Hepatocyte (in vitro differentiated cells): ENCODE results near the gene ADRM1. TPM values are rescaled to one million over a fixed set of nuclear protein-coding genes. Genes with fewer than 3 reads are reported as not detected.

Experiments used
- DNase-seq: peaks from one replicate; pipeline ENCODE4 v3.0.0-alpha.2; 2016; ENCODE audit warnings: low spot score
- H2AFZ ChIP-seq: fragments of 200-600 bp; sonication (generic); 2 replicates; pipeline ENCODE4 v1.6.0; 2016; ENCODE audit warnings: antibody characterized with exemption, mild to moderate bottlenecking
- H3K27ac ChIP-seq: fragments of 200-600 bp; sonication (generic); 2 replicates; pipeline ENCODE4 v1.5.1; 2016; ENCODE audit warnings: mild to moderate bottlenecking
- H3K27me3 ChIP-seq: fragments of 200-600 bp; sonication (generic); 2 replicates; pipeline ENCODE4 v1.6.1; 2016
- H3K36me3 ChIP-seq: fragments of 200-600 bp; sonication (generic); replicated peaks from 2 replicates; pipeline ENCODE4 v1.5.1; 2016; ENCODE audit warnings: low read depth; ENCODE audit not compliant: insufficient read depth
- H3K4me1 ChIP-seq: fragments of 200-600 bp; sonication (generic); 2 replicates; pipeline ENCODE4 v1.5.1; 2016; ENCODE audit warnings: mild to moderate bottlenecking, moderate library complexity; ENCODE audit not compliant: insufficient read depth
- H3K4me2 ChIP-seq: fragments of 200-600 bp; sonication (generic); 2 replicates; pipeline ENCODE4 v1.6.0; 2016
- H3K4me3 ChIP-seq: fragments of 200-600 bp; sonication (generic); 2 replicates; pipeline ENCODE4 v1.5.1; 2016; ENCODE audit warnings: mild to moderate bottlenecking
- H3K79me2 ChIP-seq: fragments of 200-600 bp; sonication (generic); 2 replicates; pipeline ENCODE4 v1.6.0; 2017; ENCODE audit warnings: mild to moderate bottlenecking
- H3K9me2 ChIP-seq: fragments of 200-600 bp; sonication (generic); replicated peaks from 2 replicates; pipeline ENCODE4 v1.6.0; 2017; ENCODE audit warnings: mild to moderate bottlenecking; ENCODE audit not compliant: insufficient read depth
- H3K9me3 ChIP-seq: fragments of 200-600 bp; sonication (generic); 2 replicates; pipeline ENCODE4 v1.5.1; 2016; ENCODE audit warnings: low read depth, mild to moderate bottlenecking
- H4K20me1 ChIP-seq: fragments of 200-600 bp; sonication (generic); 2 replicates; pipeline ENCODE4 v1.6.0; 2016; ENCODE audit warnings: mild to moderate bottlenecking; ENCODE audit not compliant: insufficient read depth, poor library complexity, severe bottlenecking
- EZH2 ChIP-seq: fragments of 200-600 bp; sonication (generic); IDR thresholded peaks from 2 replicates; pipeline ENCODE4 v1.6.1; 2016; ENCODE audit warnings: antibody characterized with exemption, mild to moderate bottlenecking, borderline replicate concordance
- EZH2phosphoT487 ChIP-seq: fragments of 200-600 bp; sonication (generic); IDR thresholded peaks from one replicate; pipeline ENCODE4 v1.6.1; 2018; ENCODE audit warnings: antibody characterized with exemption, mild to moderate bottlenecking, low read depth, moderate library complexity; ENCODE audit not compliant: unreplicated experiment, severe bottlenecking
- WGBS: methylation state at CpG from one replicate; pipeline ENCODE4 v1.1.6; 2016; ENCODE audit warnings: low lambda C conversion rate; ENCODE audit errors: missing lambda C conversion rate; 5-methylcytosine and 5-hydroxymethylcytosine counted together
- polyA plus RNA-seq: library from polyadenylated mRNA; unstranded; fragments of >200 nt; fragmentation: Nextera tagmentation; extraction: Ambion mirVana; gene quantifications from 2 replicates; pipeline ENCODE4 v1.2.1, GENCODE V29; 2016
- total RNA-seq: library from RNA; depleted of rRNA; stranded (reverse); fragments of >200 nt; gene quantifications from 2 replicates; pipeline ENCODE4 v1.2.3, GENCODE V29; 2014
- TF ChIP-seq, protein P1 (sequence below): fragments of 200-600 bp; sonication (generic); IDR thresholded peaks from 2 replicates; pipeline ENCODE4 v1.5.1; 2016; ENCODE audit warnings: antibody characterized with exemption, mild to moderate bottlenecking; ENCODE audit not compliant: poor library complexity

The ADRM1 gene
- total and polyA plus RNA-seq, 2 experiments from 2014 or later = 103 to 144 TPM

DNA sequence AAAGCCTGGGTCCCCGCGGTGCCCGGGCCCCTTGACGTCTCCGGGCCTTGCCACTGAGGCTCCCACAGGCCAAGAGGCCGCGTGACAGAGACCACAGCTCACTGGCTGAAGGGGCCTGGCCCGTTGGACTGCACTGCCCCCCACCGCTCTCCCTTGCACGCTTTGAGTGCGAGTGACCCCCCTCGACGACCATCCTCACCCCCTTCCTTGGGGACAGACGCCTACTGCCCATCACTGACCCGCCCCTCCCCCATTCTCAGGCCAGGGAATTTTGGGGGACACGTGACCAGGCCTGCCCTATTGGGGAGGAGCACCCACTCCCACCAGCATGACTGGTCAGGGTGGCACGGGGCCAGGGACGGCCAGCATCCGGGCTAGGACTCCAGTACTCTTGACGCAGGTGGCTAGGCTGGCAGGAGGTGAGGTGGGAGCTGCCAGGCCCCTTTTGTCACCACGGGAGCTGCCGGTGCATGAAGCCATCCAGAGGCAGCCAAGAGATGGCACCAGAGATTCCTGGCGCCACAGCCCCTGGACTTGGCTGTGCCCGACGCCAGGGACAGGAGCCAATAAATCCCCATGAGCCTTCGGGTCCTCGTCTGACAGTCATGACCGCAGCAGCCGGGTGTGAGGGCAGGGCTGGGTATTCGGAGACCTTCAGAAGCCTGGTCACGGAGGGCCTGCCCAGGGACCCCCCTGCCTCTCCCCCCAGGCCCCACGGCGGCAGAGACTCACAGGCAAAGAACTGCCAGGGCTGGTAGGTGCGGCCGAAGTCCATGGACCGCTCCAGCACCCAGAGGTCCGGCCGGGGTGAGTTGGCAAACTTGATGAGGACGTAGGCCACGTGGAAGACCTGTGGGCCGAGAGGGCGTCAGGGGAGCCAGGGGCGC lies 49.8 kb downstream of the ADRM1 start:
- Histone ChIP-seq H3K36me3 (no peaks in the 10 kb centered on the region), H3K4me1 (peaks cover 55% of the 10 kb centered on the region), H4K20me1 (peaks cover 3% of the 10 kb centered on the region), H3K9me3 (no peaks in the 10 kb centered on the region), H3K4me2 (no peak overlapping the region), H3K79me2 (peaks cover 49% of the 10 kb centered on the region), H3K9me2 (no peaks in the 10 kb centered on the region), H3K27me3 (no peaks in the 10 kb centered on the region), H2AFZ (no peak overlapping the region), H3K27ac (peak overlapping the region; percentile 20), H3K4me3 (no peak overlapping the region)
- TF ChIP-seq, protein P1, sequence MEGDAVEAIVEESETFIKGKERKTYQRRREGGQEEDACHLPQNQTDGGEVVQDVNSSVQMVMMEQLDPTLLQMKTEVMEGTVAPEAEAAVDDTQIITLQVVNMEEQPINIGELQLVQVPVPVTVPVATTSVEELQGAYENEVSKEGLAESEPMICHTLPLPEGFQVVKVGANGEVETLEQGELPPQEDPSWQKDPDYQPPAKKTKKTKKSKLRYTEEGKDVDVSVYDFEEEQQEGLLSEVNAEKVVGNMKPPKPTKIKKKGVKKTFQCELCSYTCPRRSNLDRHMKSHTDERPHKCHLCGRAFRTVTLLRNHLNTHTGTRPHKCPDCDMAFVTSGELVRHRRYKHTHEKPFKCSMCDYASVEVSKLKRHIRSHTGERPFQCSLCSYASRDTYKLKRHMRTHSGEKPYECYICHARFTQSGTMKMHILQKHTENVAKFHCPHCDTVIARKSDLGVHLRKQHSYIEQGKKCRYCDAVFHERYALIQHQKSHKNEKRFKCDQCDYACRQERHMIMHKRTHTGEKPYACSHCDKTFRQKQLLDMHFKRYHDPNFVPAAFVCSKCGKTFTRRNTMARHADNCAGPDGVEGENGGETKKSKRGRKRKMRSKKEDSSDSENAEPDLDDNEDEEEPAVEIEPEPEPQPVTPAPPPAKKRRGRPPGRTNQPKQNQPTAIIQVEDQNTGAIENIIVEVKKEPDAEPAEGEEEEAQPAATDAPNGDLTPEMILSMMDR = no peak
- TF ChIP-seq EZH2phosphoT487 (no peak), EZH2 (no peak)
- 95% methylated on average over 35 of the region's 43 CpGs for WGBS
- DNase-seq = no peak

DNA sequence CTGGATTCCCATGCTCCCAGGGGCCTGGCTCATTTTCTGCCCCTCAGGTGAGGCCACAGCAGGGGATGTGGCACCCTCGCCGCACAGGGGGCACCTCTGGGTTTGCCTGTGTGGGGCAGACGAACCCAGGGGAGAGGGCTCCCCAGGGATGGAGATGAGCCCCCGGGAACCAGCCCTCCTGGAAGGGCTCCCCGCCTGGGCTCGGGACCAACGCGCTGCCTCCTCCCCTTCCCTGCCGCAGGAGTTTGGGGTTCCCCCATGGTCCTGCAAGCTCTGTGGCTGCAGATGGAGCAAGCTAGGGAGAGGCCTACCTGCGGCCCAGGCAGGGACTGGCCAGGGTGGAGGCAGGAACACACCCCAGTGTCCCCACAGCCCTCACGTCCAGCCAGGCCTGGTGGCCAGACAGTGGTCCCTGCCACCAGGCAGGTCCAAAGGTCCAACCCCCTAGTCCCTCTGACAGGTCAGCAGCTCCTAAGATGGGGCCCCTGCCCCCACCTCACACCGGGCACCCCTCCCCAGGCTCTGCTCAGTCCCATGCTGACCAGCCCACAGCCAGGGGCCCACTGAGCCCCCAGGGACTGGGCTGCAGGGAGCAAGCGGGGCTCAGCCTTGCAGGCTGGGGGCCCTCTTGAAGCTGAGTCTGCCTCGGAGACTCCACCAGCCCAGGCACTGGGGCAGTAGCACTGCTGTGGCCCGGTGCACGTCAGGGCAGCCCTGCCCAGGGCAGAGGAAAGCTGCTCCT lies 50.7 kb downstream of the ADRM1 start:
- peak overlapping the region; percentile 25 for H3K4me2 ChIP-seq
- DNase-seq = no peak
- no peaks in the 10 kb centered on the region for H3K36me3 ChIP-seq
- no peak overlapping the region for H2AFZ ChIP-seq
- no peaks in the 10 kb centered on the region for H3K9me2 ChIP-seq
- H3K4me1 ChIP-seq = peaks cover 60% of the 10 kb centered on the region
- TF ChIP-seq EZH2phosphoT487 (no peak), EZH2 (no peak)
- TF ChIP-seq, protein P1 = no peak
- H3K27ac ChIP-seq = peak overlapping the region; percentile 37
- 87% methylated on average over 13 of the region's 16 CpGs for whole genome bisulfite sequencing
- H3K4me3 ChIP-seq = no peak overlapping the region
- peaks cover 3% of the 10 kb centered on the region for H4K20me1 ChIP-seq
- no peaks in the 10 kb centered on the region for H3K9me3 ChIP-seq
- no peaks in the 10 kb centered on the region for H3K27me3 ChIP-seq
- peaks cover 58% of the 10 kb centered on the region for H3K79me2 ChIP-seq

DNA sequence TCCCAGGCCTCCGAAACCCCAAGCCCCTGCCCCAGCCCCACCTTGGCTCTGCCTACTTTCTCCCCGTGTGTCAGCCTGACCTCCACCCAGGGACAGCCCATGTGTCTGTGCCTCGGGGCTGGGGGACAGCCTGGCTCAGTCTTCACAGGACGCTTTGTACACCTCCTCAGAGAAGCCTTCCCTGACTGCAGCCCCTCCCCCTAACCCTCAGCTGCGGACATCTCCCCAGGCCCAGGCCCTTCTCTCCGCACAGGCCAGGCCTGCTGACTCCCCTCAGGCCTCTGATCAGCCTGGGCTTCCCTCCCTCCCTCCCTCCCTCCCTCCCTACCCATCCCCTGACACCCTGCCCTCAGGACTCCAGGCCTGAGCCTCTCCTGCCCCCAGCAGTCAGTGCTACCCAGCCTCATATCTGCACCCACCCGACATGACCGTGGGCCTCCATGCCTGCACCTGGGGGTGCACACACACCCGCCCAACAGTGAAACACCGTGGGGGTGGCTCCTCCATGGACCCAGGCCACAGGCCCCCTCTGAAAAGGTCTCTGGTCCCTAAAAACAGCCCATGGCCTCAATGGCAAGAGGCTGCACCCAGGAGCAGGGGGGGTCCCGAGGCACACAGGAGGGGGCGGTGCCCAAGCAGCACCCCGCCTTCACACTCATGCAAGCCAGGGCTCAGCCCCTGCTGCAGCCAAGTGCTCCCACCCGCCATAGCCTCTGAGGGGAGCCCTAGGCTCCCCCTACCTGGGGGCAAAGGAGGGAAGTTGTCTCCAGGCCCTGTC lies 51.4 kb downstream of the ADRM1 start:
- Histone ChIP-seq H3K4me1 (peaks cover 68% of the 10 kb centered on the region), H3K4me2 (peak overlapping the region; percentile 67), H2AFZ (no peak overlapping the region), H3K36me3 (no peaks in the 10 kb centered on the region), H3K9me2 (no peaks in the 10 kb centered on the region), H3K9me3 (no peaks in the 10 kb centered on the region), H3K4me3 (no peak overlapping the region), H3K27ac (peak overlapping the region; percentile 95), H3K79me2 (peaks cover 65% of the 10 kb centered on the region), H4K20me1 (peaks cover 3% of the 10 kb centered on the region), H3K27me3 (no peaks in the 10 kb centered on the region)
- no peak for DNase-seq
- TF ChIP-seq, protein P1 = no peak
- TF ChIP-seq EZH2phosphoT487 (no peak), EZH2 (no peak)
- 69% methylated on average over 14 of the region's 14 CpGs for WGBS
